ENCODE measurements around the gene ITGB4. TPM values are rescaled to one million over a fixed set of nuclear protein-coding genes. Genes with fewer than 3 reads are reported as not detected.

The ITGB4 gene
- total and polyA plus RNA-seq, 2 of the 13 experiments (the other 11 are each of a cell fraction or from before 2014, with no cell fraction given), result 6.9 to 14.5 TPM

- TF ChIP-seq, protein P1, sequence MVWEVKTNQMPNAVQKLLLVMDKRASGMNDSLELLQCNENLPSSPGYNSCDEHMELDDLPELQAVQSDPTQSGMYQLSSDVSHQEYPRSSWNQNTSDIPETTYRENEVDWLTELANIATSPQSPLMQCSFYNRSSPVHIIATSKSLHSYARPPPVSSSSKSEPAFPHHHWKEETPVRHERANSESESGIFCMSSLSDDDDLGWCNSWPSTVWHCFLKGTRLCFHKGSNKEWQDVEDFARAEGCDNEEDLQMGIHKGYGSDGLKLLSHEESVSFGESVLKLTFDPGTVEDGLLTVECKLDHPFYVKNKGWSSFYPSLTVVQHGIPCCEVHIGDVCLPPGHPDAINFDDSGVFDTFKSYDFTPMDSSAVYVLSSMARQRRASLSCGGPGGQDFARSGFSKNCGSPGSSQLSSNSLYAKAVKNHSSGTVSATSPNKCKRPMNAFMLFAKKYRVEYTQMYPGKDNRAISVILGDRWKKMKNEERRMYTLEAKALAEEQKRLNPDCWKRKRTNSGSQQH (CRISPR knock-in tag; IDR thresholded peaks at IDR 0.05; ENCODE audit: low read depth), result no peak
- TF ChIP-seq KDM6A (CRISPR knock-in tag; IDR thresholded peaks at IDR 0.05; ENCODE audit: low read depth) (no peak), ZNF274 (CRISPR knock-in tag; IDR thresholded peaks at IDR 0.05) (0 out of 2 replicates have a peak, but pooled peaks have one; percentile 25), HNF4G (IDR thresholded peaks at IDR 0.05; ENCODE audit: borderline replicate concordance, low read depth, low read length) (no peak), HNF4G (CRISPR knock-in tag; IDR thresholded peaks at IDR 0.05; ENCODE audit: borderline replicate concordance, low read depth) (no peak), ZFP36L1 (CRISPR knock-in tag; IDR thresholded peaks at IDR 0.05) (no peak), ZNF687 (CRISPR knock-in tag; IDR thresholded peaks at IDR 0.05) (0 out of 2 replicates have a peak, but pooled peaks have one; percentile 8), NFRKB (IDR thresholded peaks at IDR 0.05) (no peak), ZNF839 (CRISPR knock-in tag; IDR thresholded peaks at IDR 0.05; ENCODE audit: borderline replicate concordance) (no peak), THAP9 (CRISPR knock-in tag; IDR thresholded peaks at IDR 0.05; ENCODE audit: borderline replicate concordance) (0 out of 2 replicates have a peak, but pooled peaks have one; percentile 10), SALL1 (CRISPR knock-in tag; IDR thresholded peaks at IDR 0.05) (peak; percentile 5; the same call in 1 of the 2 replicates), MBNL3 (CRISPR knock-in tag; conservative IDR thresholded peaks at IDR 0.05) (no peak), FOSL1 (CRISPR knock-in tag; IDR thresholded peaks at IDR 0.05; ENCODE audit: borderline replicate concordance) (no peak)
- TF ChIP-seq, protein P2, sequence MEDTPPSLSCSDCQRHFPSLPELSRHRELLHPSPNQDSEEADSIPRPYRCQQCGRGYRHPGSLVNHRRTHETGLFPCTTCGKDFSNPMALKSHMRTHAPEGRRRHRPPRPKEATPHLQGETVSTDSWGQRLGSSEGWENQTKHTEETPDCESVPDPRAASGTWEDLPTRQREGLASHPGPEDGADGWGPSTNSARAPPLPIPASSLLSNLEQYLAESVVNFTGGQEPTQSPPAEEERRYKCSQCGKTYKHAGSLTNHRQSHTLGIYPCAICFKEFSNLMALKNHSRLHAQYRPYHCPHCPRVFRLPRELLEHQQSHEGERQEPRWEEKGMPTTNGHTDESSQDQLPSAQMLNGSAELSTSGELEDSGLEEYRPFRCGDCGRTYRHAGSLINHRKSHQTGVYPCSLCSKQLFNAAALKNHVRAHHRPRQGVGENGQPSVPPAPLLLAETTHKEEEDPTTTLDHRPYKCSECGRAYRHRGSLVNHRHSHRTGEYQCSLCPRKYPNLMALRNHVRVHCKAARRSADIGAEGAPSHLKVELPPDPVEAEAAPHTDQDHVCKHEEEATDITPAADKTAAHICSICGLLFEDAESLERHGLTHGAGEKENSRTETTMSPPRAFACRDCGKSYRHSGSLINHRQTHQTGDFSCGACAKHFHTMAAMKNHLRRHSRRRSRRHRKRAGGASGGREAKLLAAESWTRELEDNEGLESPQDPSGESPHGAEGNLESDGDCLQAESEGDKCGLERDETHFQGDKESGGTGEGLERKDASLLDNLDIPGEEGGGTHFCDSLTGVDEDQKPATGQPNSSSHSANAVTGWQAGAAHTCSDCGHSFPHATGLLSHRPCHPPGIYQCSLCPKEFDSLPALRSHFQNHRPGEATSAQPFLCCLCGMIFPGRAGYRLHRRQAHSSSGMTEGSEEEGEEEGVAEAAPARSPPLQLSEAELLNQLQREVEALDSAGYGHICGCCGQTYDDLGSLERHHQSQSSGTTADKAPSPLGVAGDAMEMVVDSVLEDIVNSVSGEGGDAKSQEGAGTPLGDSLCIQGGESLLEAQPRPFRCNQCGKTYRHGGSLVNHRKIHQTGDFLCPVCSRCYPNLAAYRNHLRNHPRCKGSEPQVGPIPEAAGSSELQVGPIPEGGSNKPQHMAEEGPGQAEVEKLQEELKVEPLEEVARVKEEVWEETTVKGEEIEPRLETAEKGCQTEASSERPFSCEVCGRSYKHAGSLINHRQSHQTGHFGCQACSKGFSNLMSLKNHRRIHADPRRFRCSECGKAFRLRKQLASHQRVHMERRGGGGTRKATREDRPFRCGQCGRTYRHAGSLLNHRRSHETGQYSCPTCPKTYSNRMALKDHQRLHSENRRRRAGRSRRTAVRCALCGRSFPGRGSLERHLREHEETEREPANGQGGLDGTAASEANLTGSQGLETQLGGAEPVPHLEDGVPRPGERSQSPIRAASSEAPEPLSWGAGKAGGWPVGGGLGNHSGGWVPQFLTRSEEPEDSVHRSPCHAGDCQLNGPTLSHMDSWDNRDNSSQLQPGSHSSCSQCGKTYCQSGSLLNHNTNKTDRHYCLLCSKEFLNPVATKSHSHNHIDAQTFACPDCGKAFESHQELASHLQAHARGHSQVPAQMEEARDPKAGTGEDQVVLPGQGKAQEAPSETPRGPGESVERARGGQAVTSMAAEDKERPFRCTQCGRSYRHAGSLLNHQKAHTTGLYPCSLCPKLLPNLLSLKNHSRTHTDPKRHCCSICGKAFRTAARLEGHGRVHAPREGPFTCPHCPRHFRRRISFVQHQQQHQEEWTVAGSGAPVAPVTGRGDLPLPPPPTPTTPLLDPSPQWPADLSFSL (CRISPR knock-in tag; IDR thresholded peaks at IDR 0.05), result no peak
Observed at GRCh38 chr17:75773808-75774470, 52.7 kb downstream of the ITGB4 start (continued).
